Right ventricle myocardium superior (tissue), 1 donor: ENCODE measurements around the gene SLC25A23. TPM values are rescaled to one million over a fixed set of nuclear protein-coding genes. Genes with fewer than 3 reads are reported as not detected.

Source experiments
- ATAC-seq: fragments of 200-7000 bp; cut with Tn5 transposase; one replicate; pipeline ENCODE4 v1.9.1; 2020; ENCODE audit warnings: mild to moderate bottlenecking; ENCODE audit not compliant: poor library complexity
- DNase-seq: peaks from one replicate; pipeline ENCODE4 v3.0.0-alpha.2; 2020
- intact Hi-C: fragments of 100-400 bp; cut with DNase I; formaldehyde crosslinking; loops from one replicate; pipeline ENCODE4 v1.11.2; 2022
- total RNA-seq: library from RNA; stranded (reverse); fragmentation: NEBNext Ultra II Directional; extraction: Animal tissue kit (Norgen Biotek cat#: 25700); gene quantifications from one replicate; pipeline ENCODE4 v1.2.1, GENCODE V29; 2021
- donor health status: DM: no; HTN: yes; CAD: no; lungs with severe emphysema.

The SLC25A23 gene
- total RNA-seq, 1 donor from 2014 or later: 87.0 TPM

DNA sequence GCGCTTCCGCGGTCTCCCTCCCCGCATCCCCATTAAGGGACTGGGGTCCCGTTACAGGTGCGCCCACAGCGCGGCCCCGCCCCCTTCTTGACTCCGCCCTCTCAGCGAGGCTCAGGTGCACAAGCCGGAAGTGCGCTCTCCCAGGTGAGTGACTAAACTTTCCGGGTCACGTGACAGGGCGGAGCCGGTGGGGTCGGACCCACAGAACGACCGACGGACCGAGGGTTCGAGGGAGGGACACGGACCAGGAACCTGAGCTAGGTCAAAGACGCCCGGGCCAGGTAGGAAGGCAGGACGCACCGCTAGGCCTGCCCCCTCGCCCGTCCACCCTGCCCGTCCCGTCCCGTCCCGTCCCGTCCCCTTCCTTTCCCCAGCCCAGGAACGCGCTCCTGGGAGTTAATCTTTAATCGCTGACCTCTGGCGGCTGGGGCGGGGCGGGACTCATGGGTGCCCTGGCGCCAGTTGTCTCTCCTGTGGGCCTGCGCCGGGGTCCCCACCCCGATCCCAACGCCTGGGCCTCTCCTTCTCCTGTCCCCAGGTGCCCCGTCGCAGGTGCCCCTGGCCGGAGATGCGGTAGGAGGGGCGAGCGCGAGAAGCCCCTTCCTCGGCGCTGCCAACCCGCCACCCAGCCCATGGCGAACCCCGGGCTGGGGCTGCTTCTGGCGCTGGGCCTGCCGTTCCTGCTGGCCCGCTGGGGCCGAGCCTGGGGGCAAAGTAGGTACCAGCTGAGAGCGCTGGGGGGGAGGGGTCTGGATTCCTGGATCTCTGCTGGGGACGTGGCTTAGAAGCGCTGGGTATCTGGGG is 4.7 kb upstream of the SLC25A23 start, which contains the start of gene CRB3:
TSS of gene CRB3 (plus strand) at position 202 of the 804 bp plus-strand sequence. CDS start at position 633, 431 bp downstream.
- intact Hi-C loops: no loop called here
- DNase-seq (no peak), ATAC-seq (no peak)

- intact Hi-C loops: no loop called here
- ATAC-seq: peak; percentile 97
Observed at GRCh38 chr19:6460099-6460884, 700 bp upstream of the SLC25A23 start.

DNA sequence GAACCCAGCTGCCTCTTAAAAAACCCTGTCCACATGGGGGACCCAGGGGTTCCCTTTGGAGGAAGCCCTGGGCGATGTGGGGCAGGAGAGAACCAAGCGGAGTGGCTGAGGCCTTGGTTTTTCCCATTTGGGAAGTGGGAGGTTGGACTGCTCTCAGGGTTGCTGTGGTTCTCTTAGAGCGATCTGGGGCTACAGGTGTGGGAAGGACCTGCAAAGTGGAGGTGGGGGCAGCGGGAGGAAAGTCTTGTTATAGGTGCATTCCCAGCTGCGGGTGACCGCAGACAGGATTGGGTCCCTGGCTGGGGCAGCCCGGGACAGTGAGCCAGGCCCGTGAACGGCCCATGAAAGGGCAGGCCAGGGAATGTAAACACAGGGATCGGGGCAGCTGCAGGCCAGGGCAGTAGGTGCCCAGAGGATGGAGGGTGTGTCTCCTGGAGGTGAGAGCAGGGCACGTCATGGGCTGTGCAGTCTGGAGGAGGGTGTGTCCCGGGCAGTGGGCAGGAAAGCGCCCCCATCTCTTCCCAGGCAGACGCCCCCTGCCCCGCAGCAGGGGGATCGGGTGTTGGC is 814 bp downstream of the SLC25A23 start:
- DNase-seq: no peak
- intact Hi-C loops: loop anchor here (5.0 kb wide), 1 partner anchor 66 kb away; the partner anchor contains the start of gene GTF2F1
- no peak for ATAC-seq

More at GRCh38 chr19:6460099-6460884, 700 bp upstream of the SLC25A23 start:
- DNase-seq: peak; percentile 97

DNA sequence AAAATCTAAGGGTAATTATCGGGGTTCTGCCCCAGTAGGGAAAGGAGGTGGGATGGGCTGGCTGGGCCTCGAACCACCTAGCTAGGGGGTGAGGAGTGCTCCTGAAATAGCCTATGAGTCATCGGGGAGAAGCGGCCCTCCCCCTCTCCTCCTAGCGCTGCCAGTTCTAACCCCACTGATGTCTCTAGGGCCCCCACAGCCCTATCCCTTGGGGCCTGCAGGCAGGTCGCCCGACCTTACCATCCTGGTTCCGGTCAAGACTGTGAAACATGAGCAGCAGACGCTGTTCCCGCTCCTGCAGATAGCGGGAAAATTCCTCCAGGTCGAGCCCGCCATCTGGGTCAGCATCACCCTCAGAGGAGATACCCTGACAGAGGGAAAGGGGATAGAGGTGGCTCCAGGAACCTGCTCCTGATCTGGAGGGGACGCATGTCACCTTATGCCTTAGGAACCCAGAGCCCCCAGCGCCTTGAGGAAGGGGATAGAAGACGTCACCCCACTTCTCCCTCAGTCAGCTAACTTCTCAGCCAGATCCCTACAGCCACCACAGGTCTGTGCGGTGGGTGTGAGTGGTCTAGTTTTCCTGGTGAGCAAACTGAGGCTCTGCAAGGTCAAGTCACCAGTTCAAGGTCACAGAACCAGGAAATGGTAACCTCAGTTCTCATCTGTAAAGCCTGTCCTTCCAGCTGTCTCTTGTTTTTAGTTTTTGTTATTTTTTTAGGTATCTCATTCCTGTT is 1.5 kb downstream of the SLC25A23 start:
- no peak for DNase-seq
- intact Hi-C loops: loop anchor here (5.0 kb wide), 1 partner anchor 66 kb away; the partner anchor contains the start of gene GTF2F1
- no peak for ATAC-seq

GRCh38 chr19:6455924-6456323 is 3.7 kb downstream of the SLC25A23 start:
- intact Hi-C loops: loop anchor here (5.0 kb wide), 1 partner anchor 64 kb away; the partner anchor contains the start of gene GTF2F1
- ATAC-seq (no peak), DNase-seq (no peak)

DNA sequence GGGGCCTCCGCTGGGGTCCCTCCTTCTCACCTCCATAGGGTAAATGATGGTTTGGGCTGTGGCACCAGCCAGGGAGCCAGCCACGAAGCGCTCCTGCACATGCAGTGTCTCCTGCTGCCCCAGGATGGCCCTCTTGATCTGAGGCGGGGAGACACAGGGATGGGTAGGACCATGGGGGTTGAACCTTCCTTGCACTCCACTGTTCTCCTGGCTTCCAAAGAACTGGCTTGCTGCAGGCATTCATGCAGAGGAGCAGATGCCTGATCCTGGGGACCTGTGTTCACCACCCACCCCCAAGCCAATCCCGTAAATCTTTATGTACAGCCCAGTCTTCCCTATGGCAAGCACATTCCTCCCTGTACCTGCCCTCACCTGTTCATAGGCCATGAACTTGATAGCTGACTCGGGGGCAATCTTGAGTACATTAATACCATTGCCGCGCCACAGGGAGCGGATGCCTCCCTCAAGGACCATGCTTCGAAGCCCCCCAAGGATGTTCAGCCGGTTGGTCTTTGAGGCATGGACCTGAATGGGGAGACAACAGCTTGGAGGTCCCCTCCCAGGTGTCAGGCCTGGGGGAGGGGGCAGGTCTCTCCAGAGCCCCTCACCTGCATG is 5.5 kb downstream of the SLC25A23 start:
- no peak for ATAC-seq
- DNase-seq: no peak
- intact Hi-C loops: no loop called here

DNA sequence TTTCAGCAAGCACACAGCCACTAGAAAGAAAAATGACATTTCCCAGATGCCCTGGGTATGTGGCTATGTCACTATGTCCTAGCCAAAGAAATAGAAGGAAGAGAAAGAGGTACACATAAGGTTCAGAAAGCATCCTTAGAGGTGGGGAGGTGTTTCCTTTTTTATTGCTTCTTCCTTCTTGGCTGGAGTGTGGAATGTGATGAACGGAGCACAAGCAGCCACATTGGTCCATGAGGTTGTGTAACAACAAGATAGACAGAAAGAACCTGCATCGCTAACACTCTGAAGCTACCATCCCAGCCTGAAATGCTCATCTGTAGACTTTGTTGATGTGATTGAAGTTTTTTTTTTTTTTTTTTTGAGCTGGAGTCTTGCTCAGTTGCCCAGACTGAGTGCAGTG is 6.7 kb downstream of the SLC25A23 start:
- DNase-seq (no peak), ATAC-seq (no peak)
- intact Hi-C loops: no loop called here

GRCh38 chr19:6452223-6452614 is 7.4 kb downstream of the SLC25A23 start:
- no peak for ATAC-seq
- intact Hi-C loops: no loop called here
- no peak for DNase-seq

- intact Hi-C loops: no loop called here
- DNase-seq (no peak), ATAC-seq (no peak)
Observed at GRCh38 chr19:6451583-6452222, 7.9 kb downstream of the SLC25A23 start.

DNA sequence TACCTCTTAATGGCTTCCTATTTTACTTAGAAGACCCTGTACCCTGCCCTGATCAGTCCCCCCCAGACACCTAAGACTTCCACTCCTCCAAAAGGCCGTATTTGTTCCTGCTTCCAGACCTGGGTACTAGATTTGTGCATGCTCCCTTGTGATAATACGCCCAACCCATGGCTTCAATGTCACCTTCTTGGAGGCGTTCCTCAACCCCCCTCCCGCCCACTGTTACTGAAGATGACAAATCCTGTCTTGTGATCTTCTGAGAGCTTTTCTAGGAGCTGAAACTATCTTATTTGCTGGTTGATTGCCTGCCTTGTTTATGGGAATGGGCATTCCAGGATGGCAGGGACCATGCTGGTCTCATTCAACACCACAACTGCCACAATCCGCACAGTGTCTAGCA is 9.4 kb downstream of the SLC25A23 start:
- DNase-seq (no peak), ATAC-seq (no peak)
- intact Hi-C loops: no loop called here

GRCh38 chr19:6448045-6448444 is 11.5 kb downstream of the SLC25A23 start:
- DNase-seq: no peak
- intact Hi-C loops: no loop called here
- ATAC-seq: no peak

DNA sequence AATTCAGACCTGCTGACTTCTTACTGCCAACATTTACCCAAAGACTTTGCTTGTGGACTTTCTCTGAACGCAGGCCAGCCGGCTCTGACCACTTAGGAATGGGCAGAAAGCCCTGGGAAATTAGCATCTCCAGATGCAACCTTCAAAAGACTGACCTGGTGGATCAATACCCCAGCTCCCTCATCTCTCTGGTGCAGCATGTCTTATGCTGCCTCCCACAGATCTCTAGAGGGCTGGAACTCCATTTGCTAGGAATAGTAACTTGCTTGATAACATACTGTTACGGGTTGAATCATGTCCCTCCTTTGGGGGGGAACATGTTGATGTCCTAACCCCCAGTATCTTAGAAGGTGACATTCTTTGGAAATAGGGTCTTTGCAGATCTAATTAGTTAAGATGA is 13.1 kb downstream of the SLC25A23 start:
- ATAC-seq: no peak
- intact Hi-C loops: no loop called here
- DNase-seq: no peak

GRCh38 chr19:6443986-6444385 is 15.6 kb downstream of the SLC25A23 start:
- ATAC-seq: no peak
- no peak for DNase-seq
- intact Hi-C loops: no loop called here

DNA sequence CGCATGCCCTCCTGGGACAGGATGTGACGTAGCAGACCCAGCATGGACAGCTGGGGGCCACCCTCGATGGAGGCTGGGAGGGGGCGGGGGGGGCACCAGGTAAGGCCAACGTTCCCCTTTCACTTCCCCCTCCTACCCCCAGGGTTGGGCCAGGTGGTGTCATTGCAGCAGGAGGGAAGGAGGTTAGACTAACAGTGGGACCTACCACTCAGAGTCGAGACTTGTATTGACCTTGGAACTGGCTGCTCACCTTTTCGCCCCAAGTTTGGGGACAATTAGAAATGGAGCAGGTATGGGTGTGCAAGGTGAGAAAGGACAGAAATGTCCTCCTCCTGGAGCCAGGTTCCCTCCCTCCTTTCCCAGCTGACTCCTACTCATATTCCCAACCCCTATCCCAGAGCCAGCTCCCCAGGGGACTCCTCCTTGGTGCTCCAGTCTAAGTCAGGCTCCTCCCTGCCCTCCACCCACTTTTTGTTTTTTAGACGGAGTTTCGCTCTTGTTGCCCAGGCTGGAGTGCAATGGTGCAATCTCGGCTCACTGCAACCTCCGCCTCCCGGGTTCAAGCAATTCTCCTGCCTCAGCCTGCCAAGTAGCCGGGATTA is 17.4 kb downstream of the SLC25A23 start:
- DNase-seq (no peak), ATAC-seq (no peak)
- intact Hi-C loops: no loop called here

- DNase-seq (no peak), ATAC-seq (no peak)
- intact Hi-C loops: no loop called here
Observed at GRCh38 chr19:6440905-6441304, 18.7 kb downstream of the SLC25A23 start.

GRCh38 chr19:6439743-6440142 is 19.8 kb downstream of the SLC25A23 start:
- DNase-seq (no peak), ATAC-seq (no peak)
- intact Hi-C loops: no loop called here

DNA sequence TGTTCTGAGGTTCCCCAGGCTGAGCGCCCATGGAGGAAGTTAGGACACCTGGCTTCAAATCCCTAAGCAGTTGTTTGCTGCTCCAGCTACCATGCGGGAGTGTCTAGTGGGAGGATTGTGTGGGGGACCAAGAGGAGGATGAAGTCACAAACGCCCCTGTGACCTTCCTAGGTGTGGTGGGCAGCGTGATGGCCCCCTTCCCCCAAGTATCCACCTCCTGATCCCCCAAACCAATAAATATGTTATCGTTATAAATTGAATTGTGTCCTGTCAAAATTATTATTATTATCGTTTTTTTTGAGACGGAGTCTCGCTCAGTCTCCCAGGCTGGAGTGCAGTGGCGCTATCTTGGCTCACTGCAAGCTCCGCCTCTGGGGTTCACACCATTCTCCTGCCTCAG is 25.9 kb downstream of the SLC25A23 start, which contains the start of gene SLC25A41:
TSS of gene SLC25A41 (minus strand) at position 101 of the 400 bp plus-strand sequence. CDS start at position 31, 70 bp downstream.
- intact Hi-C loops: no loop called here
- ATAC-seq: no peak
- DNase-seq: no peak
